HG02870 (cell line): ENCODE results near the gene SMIM23.

Experiments used
- ATAC-seq: cut with Tn5 transposase; IDR thresholded peaks from one replicate; pipeline ENCODE4 v1.9.1; 2021; ENCODE audit warnings: mild to moderate bottlenecking, moderate library complexity; ENCODE audit not compliant: unreplicated experiment

Gene SMIM23

GRCh38 chr5:171813813-171814490 is 28.3 kb downstream of the SMIM23 start:
- ATAC-seq = no peak

GRCh38 chr5:171816666-171817065 is 31.0 kb downstream of the SMIM23 start:
- ATAC-seq = no peak

GRCh38 chr5:171820561-171820960 is 34.9 kb downstream of the SMIM23 start:
- no peak for ATAC-seq

GRCh38 chr5:171821286-171821685 is 35.7 kb downstream of the SMIM23 start:
- ATAC-seq = no peak

- ATAC-seq = no peak
These were observed 37.7 kb downstream of the SMIM23 start for GRCh38 chr5:171823269-171823668.

- ATAC-seq = no peak
These were observed 39.4 kb downstream of the SMIM23 start for GRCh38 chr5:171825051-171825450.

- no peak for ATAC-seq
These were observed 40.5 kb downstream of the SMIM23 start for GRCh38 chr5:171826132-171826531.

GRCh38 chr5:171827162-171827561 is 41.5 kb downstream of the SMIM23 start:
- no peak for ATAC-seq

- ATAC-seq = no peak
These were observed 45.1 kb downstream of the SMIM23 start for GRCh38 chr5:171830686-171831085.

- ATAC-seq = no peak
These were observed 47.2 kb downstream of the SMIM23 start for GRCh38 chr5:171832775-171833174.

- ATAC-seq = no peak
These were observed 48.8 kb downstream of the SMIM23 start for GRCh38 chr5:171834461-171834860.

GRCh38 chr5:171835066-171835465 is 49.4 kb downstream of the SMIM23 start:
- no peak for ATAC-seq

GRCh38 chr5:171837522-171837921 is 51.9 kb downstream of the SMIM23 start:
- no peak for ATAC-seq

GRCh38 chr5:171838066-171838465 is 52.4 kb downstream of the SMIM23 start:
- no peak for ATAC-seq

- no peak for ATAC-seq
These were observed 53.5 kb downstream of the SMIM23 start for GRCh38 chr5:171839112-171839511.

GRCh38 chr5:171840066-171840465 is 54.4 kb downstream of the SMIM23 start:
- ATAC-seq = no peak
